ENCODE results near the gene CHN1. TPM values are rescaled to one million over a fixed set of nuclear protein-coding genes. Genes with fewer than 3 reads are reported as not detected.

CHN1 gene
- total and polyA plus RNA-seq, 7 experiments from 2014 or later: 0.81 to 3.5 (median 1.4) TPM

DNA sequence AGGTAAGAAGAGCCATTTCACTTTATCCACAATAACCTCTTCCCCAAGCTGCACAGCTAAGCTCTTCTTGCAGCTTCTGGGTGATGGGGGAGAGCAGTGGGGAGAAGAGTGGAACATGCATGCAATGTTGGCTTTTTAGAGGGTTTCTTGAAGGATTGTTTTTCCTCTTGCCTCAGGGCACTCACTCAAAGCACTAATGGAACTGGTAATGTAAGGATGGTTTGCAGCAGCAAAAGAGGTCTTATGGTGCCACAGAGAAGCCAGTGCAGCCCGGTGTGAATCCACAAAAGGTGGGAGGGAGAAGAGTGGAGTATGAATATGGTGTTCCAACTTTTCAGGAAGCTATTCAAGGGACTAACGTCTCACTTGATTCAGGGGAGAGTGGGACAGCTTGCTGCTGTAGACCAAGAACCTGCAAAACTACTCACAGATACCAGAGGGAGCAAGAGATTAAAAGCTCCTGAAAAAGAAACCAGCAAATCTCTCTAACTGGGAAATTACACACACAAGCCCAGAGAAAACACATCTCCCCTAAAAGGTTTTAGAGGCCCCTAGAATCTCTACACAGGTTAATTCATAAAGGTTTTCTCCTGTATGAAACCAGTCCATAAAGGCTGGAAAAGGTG is 116.4 kb downstream of the CHN1 start:
- H3K4me1 Mint-ChIP-seq: no peaks in the 10 kb centered on the region
- ChIA-PET CTCF (interaction anchor here (0.6 kb wide), 1 partner anchor 187 kb away, joined by 3 read pairs; no protein-coding TSS in a partner anchor), POLR2A (interaction anchor here (1.3 kb wide), 1 partner anchor 12 kb away, joined by 4 read pairs; no protein-coding TSS in a partner anchor)
- no peaks in the 10 kb centered on the region for H3K36me3 ChIP-seq (ENCODE audit: control insufficient read depth in 2 of 3, insufficient read depth in 3 of 3, low read length in 3 of 3)
- DNase-seq (no peak), ATAC-seq (no peak)
- H3K4me3 ChIP-seq (ENCODE audit: low read length): no peak overlapping the region
- no peak overlapping the region for H3K27ac ChIP-seq (ENCODE audit: low read depth, low read length)
- H3K27me3 ChIP-seq (ENCODE audit: control insufficient read depth in 2 of 2, insufficient read depth in 2 of 2, low read length in 2 of 2): no peaks in the 10 kb centered on the region
- no peaks in the 10 kb centered on the region for H3K9me3 ChIP-seq (ENCODE audit: control insufficient read depth in 2 of 3, low read length in 3 of 3)
- H3K27ac Mint-ChIP-seq: peak overlapping the region in 2 of 9 donors; percentile 17 to 41
- H3K27me3 Mint-ChIP-seq: peaks cover 0 to under 1% (median 0%) of the 10 kb centered on the region in 5 donors
- H3K4me3 Mint-ChIP-seq: no peak overlapping the region
- intact Hi-C loops (cut with micrococcal nuclease): no loop called here
- H3K9me3 Mint-ChIP-seq: no peaks in the 10 kb centered on the region
- no peaks in the 10 kb centered on the region for H3K36me3 Mint-ChIP-seq
- H3K4me1 ChIP-seq (ENCODE audit: control insufficient read depth in 2 of 2, insufficient read depth in 2 of 2, low read length in 2 of 2): no peaks in the 10 kb centered on the region

DNA sequence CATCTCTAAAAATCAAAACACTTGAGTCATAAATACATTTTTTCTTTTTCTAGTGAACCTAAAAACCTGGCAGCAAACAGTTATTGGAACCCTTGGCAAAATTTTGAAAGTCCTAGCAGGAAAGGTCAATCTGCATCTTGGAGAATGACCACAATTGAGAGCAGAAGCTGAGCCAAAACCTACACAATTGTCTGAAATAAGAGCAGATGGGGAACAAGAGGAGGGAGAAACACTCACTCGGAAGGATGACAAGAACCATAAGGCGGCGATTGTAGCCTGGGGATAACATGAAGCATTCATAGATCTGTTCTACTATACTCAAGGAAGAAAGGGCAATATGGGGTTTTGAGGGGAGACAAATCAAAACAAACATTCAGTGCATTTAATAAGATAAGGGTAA is 117.0 kb downstream of the CHN1 start:
- ATAC-seq: no peak
- no peaks in the 10 kb centered on the region for H3K9me3 ChIP-seq (ENCODE audit: control insufficient read depth in 2 of 3, low read length in 3 of 3)
- H3K4me1 ChIP-seq (ENCODE audit: control insufficient read depth in 2 of 2, insufficient read depth in 2 of 2, low read length in 2 of 2): no peaks in the 10 kb centered on the region
- no peaks in the 10 kb centered on the region for H3K36me3 ChIP-seq (ENCODE audit: control insufficient read depth in 2 of 3, insufficient read depth in 3 of 3, low read length in 3 of 3)
- Mint-ChIP-seq H3K9me3 (no peaks in the 10 kb centered on the region), H3K27me3 (no peaks in the 10 kb centered on the region), H3K27ac (no peak overlapping the region), H3K36me3 (no peaks in the 10 kb centered on the region), H3K4me3 (no peak overlapping the region), H3K4me1 (no peaks in the 10 kb centered on the region)
- no peak overlapping the region for H3K4me3 ChIP-seq (ENCODE audit: low read length)
- CTCF ChIA-PET: no interaction called here
- DNase-seq: no peak
- POLR2A ChIA-PET: no interaction called here
- intact Hi-C loops (cut with micrococcal nuclease): no loop called here
- H3K27ac ChIP-seq (ENCODE audit: low read depth, low read length): no peak overlapping the region
- H3K27me3 ChIP-seq (ENCODE audit: control insufficient read depth in 2 of 2, insufficient read depth in 2 of 2, low read length in 2 of 2): no peaks in the 10 kb centered on the region

DNA sequence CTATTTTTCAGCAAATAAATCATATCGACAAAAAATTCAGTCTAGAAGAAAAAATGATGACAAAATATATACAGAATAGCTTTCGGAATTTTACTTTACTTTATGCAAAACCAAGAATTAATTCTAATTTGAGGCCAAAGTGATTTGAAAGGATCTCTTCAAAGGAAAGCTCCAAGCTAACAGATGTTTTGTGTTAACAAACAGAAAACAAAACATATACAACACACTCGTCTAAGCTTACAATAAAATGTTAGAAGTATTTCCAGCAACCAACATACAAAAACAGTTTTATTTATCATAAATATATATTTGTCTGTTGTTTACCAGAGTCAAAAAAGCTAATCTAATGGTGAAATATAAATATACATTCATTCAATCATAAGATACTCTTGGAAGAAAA is 122.8 kb downstream of the CHN1 start:
- Mint-ChIP-seq H3K27ac (no peak overlapping the region), H3K27me3 (no peaks in the 10 kb centered on the region), H3K9me3 (no peaks in the 10 kb centered on the region), H3K4me3 (no peak overlapping the region), H3K4me1 (no peaks in the 10 kb centered on the region), H3K36me3 (no peaks in the 10 kb centered on the region)
- DNase-seq (no peak), ATAC-seq (no peak)
- Histone ChIP-seq H3K9me3 (ENCODE audit: control insufficient read depth in 2 of 3, low read length in 3 of 3) (no peaks in the 10 kb centered on the region), H3K27me3 (ENCODE audit: control insufficient read depth in 2 of 2, insufficient read depth in 2 of 2, low read length in 2 of 2) (no peaks in the 10 kb centered on the region), H3K27ac (ENCODE audit: low read depth, low read length) (no peak overlapping the region), H3K36me3 (ENCODE audit: control insufficient read depth in 2 of 3, insufficient read depth in 3 of 3, low read length in 3 of 3) (no peaks in the 10 kb centered on the region), H3K4me3 (ENCODE audit: low read length) (no peak overlapping the region), H3K4me1 (ENCODE audit: control insufficient read depth in 2 of 2, insufficient read depth in 2 of 2, low read length in 2 of 2) (no peaks in the 10 kb centered on the region)
- ChIA-PET POLR2A (no interaction called here), CTCF (interaction anchor here (0.6 kb wide), 1 partner anchor 270 kb away, joined by 3 read pairs; no protein-coding TSS in a partner anchor)
- intact Hi-C loops (cut with micrococcal nuclease): no loop called here

DNA sequence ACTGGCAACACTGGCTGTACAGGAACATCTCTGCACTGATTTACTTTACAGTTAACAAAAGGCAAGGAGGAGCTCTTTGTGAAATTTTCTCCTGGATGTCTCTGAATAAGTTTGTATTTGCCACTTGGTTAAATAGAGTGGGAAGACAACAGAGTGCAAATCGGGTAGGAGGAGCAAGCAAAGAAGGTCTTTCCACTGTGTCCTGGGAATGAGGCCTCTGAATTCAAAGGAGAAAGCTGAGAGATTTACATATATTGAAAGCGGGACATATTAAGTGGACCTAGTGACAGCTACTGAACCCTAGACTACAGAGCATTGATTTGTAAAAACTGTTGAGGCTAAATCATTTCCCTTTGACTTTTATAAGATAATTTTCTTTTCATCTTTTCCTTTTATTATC is 123.5 kb downstream of the CHN1 start:
- ATAC-seq (no peak), DNase-seq (no peak)
- ChIA-PET CTCF (no interaction called here), POLR2A (no interaction called here)
- Mint-ChIP-seq H3K27ac (no peak overlapping the region), H3K4me3 (no peak overlapping the region), H3K9me3 (no peaks in the 10 kb centered on the region), H3K4me1 (no peaks in the 10 kb centered on the region), H3K36me3 (peaks cover 0 to under 1% (median 0%) of the 10 kb centered on the region in 5 donors), H3K27me3 (no peaks in the 10 kb centered on the region)
- no peak overlapping the region for H3K4me3 ChIP-seq (ENCODE audit: low read length)
- H3K27ac ChIP-seq (ENCODE audit: low read depth, low read length): no peak overlapping the region
- no peaks in the 10 kb centered on the region for H3K4me1 ChIP-seq (ENCODE audit: control insufficient read depth in 2 of 2, insufficient read depth in 2 of 2, low read length in 2 of 2)
- intact Hi-C loops (cut with micrococcal nuclease): no loop called here
- no peaks in the 10 kb centered on the region for H3K36me3 ChIP-seq (ENCODE audit: control insufficient read depth in 2 of 3, insufficient read depth in 3 of 3, low read length in 3 of 3)
- H3K9me3 ChIP-seq (ENCODE audit: control insufficient read depth in 2 of 3, low read length in 3 of 3): no peaks in the 10 kb centered on the region
- no peaks in the 10 kb centered on the region for H3K27me3 ChIP-seq (ENCODE audit: control insufficient read depth in 2 of 2, insufficient read depth in 2 of 2, low read length in 2 of 2)

DNA sequence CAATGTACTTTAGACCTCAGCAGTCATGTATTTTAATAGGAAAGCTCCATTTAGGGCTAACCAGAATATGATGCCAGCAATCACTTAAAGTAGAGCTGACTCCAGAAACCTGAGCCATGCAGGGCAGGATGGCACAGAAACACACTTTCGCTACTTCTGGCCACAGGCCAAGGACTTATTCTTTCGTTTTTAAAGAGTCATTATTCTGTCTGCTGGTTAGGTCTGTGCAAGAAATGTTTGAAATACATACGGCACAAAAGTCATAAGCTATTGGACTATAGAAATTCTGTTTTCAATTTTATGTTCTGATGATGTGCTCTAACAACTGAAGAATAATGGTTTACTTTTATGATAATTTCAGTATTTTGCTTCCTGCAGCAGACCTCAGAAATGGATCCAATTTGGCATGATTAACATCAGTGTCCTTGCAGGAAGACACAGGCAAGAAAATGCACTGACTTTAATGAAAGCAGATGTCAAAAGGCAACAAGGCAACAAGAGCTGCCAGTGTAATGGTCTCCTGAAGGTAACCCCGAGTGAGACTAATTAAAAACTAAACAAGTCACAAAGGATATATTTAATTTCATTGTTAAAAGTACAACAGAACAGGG is 126.5 kb downstream of the CHN1 start:
- Histone ChIP-seq H3K27me3 (ENCODE audit: control insufficient read depth in 2 of 2, insufficient read depth in 2 of 2, low read length in 2 of 2) (no peaks in the 10 kb centered on the region), H3K36me3 (ENCODE audit: control insufficient read depth in 2 of 3, insufficient read depth in 3 of 3, low read length in 3 of 3) (no peaks in the 10 kb centered on the region), H3K27ac (ENCODE audit: low read depth, low read length) (no peak overlapping the region), H3K9me3 (ENCODE audit: control insufficient read depth in 2 of 3, low read length in 3 of 3) (no peaks in the 10 kb centered on the region), H3K4me3 (ENCODE audit: low read length) (no peak overlapping the region), H3K4me1 (ENCODE audit: control insufficient read depth in 2 of 2, insufficient read depth in 2 of 2, low read length in 2 of 2) (no peaks in the 10 kb centered on the region)
- H3K36me3 Mint-ChIP-seq: peaks cover 0 to 3% (median 0%) of the 10 kb centered on the region in 5 donors
- ChIA-PET CTCF (no interaction called here), POLR2A (no interaction called here)
- H3K9me3 Mint-ChIP-seq: no peaks in the 10 kb centered on the region
- no peaks in the 10 kb centered on the region for H3K27me3 Mint-ChIP-seq
- ATAC-seq (no peak), DNase-seq (no peak)
- no peaks in the 10 kb centered on the region for H3K4me1 Mint-ChIP-seq
- intact Hi-C loops (cut with micrococcal nuclease): no loop called here
- no peak overlapping the region for H3K4me3 Mint-ChIP-seq
- no peak overlapping the region for H3K27ac Mint-ChIP-seq

DNA sequence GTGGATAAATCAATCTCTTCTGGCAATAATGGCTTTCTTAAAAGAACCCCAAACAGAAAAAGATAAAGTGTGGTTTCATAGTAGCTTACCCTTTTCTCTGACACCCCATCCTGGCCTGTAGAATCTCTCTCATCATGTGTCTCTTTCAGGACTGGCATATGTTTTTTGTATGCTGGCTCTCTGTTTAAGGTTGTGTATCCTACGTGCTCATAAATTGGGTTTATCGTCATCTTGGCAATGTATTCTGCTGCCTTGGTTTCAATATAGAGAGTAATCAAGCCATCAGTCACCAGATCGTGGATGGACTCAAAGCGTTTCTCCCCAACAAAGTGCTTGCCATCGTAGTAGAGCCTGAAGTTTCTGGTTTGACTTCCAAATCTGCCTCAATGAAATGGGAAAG is 127.4 kb downstream of the CHN1 start:
- no peak overlapping the region for H3K27ac Mint-ChIP-seq
- H3K9me3 Mint-ChIP-seq: peaks cover 0 to 2% (median 0%) of the 10 kb centered on the region in 11 donors
- H3K27ac ChIP-seq (ENCODE audit: low read depth, low read length): no peak overlapping the region
- intact Hi-C loops (cut with micrococcal nuclease): no loop called here
- no peaks in the 10 kb centered on the region for H3K36me3 ChIP-seq (ENCODE audit: control insufficient read depth in 2 of 3, insufficient read depth in 3 of 3, low read length in 3 of 3)
- peaks cover 0 to 2% (median 0%) of the 10 kb centered on the region in 5 donors for H3K27me3 Mint-ChIP-seq
- H3K36me3 Mint-ChIP-seq: peaks cover 0 to 3% (median 0%) of the 10 kb centered on the region in 5 donors
- no peaks in the 10 kb centered on the region for H3K4me1 Mint-ChIP-seq
- no peak overlapping the region for H3K4me3 Mint-ChIP-seq
- H3K4me1 ChIP-seq (ENCODE audit: control insufficient read depth in 2 of 2, insufficient read depth in 2 of 2, low read length in 2 of 2): no peaks in the 10 kb centered on the region
- DNase-seq (no peak), ATAC-seq (no peak)
- CTCF ChIA-PET: no interaction called here
- no peak overlapping the region for H3K4me3 ChIP-seq (ENCODE audit: low read length)
- H3K9me3 ChIP-seq (ENCODE audit: control insufficient read depth in 2 of 3, low read length in 3 of 3): no peaks in the 10 kb centered on the region
- no peaks in the 10 kb centered on the region for H3K27me3 ChIP-seq (ENCODE audit: control insufficient read depth in 2 of 2, insufficient read depth in 2 of 2, low read length in 2 of 2)
- POLR2A ChIA-PET: no interaction called here

DNA sequence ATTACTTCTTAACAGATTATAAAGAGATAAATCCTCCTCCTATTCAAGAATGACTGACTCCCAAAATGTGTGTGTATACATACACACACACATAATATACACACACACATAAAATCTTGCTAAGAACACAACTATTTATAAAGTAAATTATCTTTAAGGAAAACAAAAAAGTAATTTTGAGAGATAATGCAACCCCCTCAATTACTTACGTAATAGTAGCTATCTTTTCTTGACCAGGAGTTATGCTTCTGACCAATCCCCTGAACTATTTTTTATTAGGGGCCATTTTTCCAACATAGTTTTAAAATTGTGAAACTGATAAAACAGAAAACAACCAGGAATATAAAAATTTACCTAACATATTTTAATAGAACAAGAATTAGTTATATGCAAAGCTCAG is 127.9 kb downstream of the CHN1 start:
- ATAC-seq: no peak
- Mint-ChIP-seq H3K27me3 (peaks cover 0 to 2% (median 0%) of the 10 kb centered on the region in 5 donors), H3K36me3 (peaks cover 0 to 3% (median 0%) of the 10 kb centered on the region in 5 donors), H3K9me3 (peaks cover 0 to 2% (median 0%) of the 10 kb centered on the region in 11 donors), H3K4me3 (no peak overlapping the region), H3K4me1 (no peaks in the 10 kb centered on the region), H3K27ac (no peak overlapping the region)
- Histone ChIP-seq H3K36me3 (ENCODE audit: control insufficient read depth in 2 of 3, insufficient read depth in 3 of 3, low read length in 3 of 3) (no peaks in the 10 kb centered on the region), H3K4me3 (ENCODE audit: low read length) (no peak overlapping the region), H3K4me1 (ENCODE audit: control insufficient read depth in 2 of 2, insufficient read depth in 2 of 2, low read length in 2 of 2) (no peaks in the 10 kb centered on the region), H3K27ac (ENCODE audit: low read depth, low read length) (no peak overlapping the region), H3K9me3 (ENCODE audit: control insufficient read depth in 2 of 3, low read length in 3 of 3) (no peaks in the 10 kb centered on the region), H3K27me3 (ENCODE audit: control insufficient read depth in 2 of 2, insufficient read depth in 2 of 2, low read length in 2 of 2) (no peaks in the 10 kb centered on the region)
- DNase-seq: no peak
- intact Hi-C loops (cut with micrococcal nuclease): no loop called here
- POLR2A ChIA-PET: interaction anchor here (1.7 kb wide), 1 partner anchor 12 kb away, joined by 4 read pairs; no protein-coding TSS in a partner anchor
- CTCF ChIA-PET: no interaction called here

Data from naive thymus-derived CD4-positive, alpha-beta T cell (primary cell).